T-helper 1 cell treated with Interleukin-12 subunit alpha and Interleukin-12 subunit beta and Interleukin-4 antibody, amounts not matched to agents 30 μg/mL and 1 μg/mL, for 36 hours (primary cell): ENCODE data around the gene GNA12.

Experiments
- H3K27ac Mint-ChIP-seq: one replicate; pipeline ENCODE4 v1.8.0; 2021; ENCODE audit warnings: mild to moderate bottlenecking, mixed read lengths
- H3K27me3 Mint-ChIP-seq: one replicate; pipeline ENCODE4 v1.8.0; 2021; ENCODE audit warnings: low read depth, mixed read lengths
- H3K36me3 Mint-ChIP-seq: one replicate; pipeline ENCODE4 v1.8.0; 2021; ENCODE audit warnings: low read depth, mixed read lengths
- H3K4me1 Mint-ChIP-seq: one replicate; pipeline ENCODE4 v1.8.0; 2021; ENCODE audit warnings: low read depth, mixed read lengths
- H3K4me3 Mint-ChIP-seq: one replicate; pipeline ENCODE4 v1.8.0; 2021; ENCODE audit warnings: mild to moderate bottlenecking, moderate library complexity, mixed read lengths
- H3K9me3 Mint-ChIP-seq: one replicate; pipeline ENCODE4 v1.8.0; 2021; ENCODE audit warnings: mixed read lengths

Gene GNA12

GRCh38 chr7:2761801-2762497, 82.2 kb downstream of the GNA12 start:
- no peak overlapping the region for H3K27ac Mint-ChIP-seq
- no peak overlapping the region for H3K4me3 Mint-ChIP-seq
- no peaks in the 10 kb centered on the region for H3K27me3 Mint-ChIP-seq
- H3K4me1 Mint-ChIP-seq = peaks cover 38% of the 10 kb centered on the region
- no peaks in the 10 kb centered on the region for H3K9me3 Mint-ChIP-seq
- peaks cover 2% of the 10 kb centered on the region for H3K36me3 Mint-ChIP-seq

GRCh38 chr7:2761131-2761624, 82.9 kb downstream of the GNA12 start:
- no peak overlapping the region for H3K27ac Mint-ChIP-seq
- H3K4me1 Mint-ChIP-seq = peaks cover 42% of the 10 kb centered on the region
- no peak overlapping the region for H3K4me3 Mint-ChIP-seq
- no peaks in the 10 kb centered on the region for H3K9me3 Mint-ChIP-seq
- H3K36me3 Mint-ChIP-seq = peaks cover 6% of the 10 kb centered on the region
- H3K27me3 Mint-ChIP-seq = no peaks in the 10 kb centered on the region

GRCh38 chr7:2760098-2760889, 83.8 kb downstream of the GNA12 start:
- Mint-ChIP-seq H3K27me3 (no peaks in the 10 kb centered on the region), H3K9me3 (peaks cover 5% of the 10 kb centered on the region), H3K4me3 (peak overlapping the region; percentile 36), H3K36me3 (peaks cover 12% of the 10 kb centered on the region), H3K27ac (peak overlapping the region; percentile 65), H3K4me1 (peaks cover 42% of the 10 kb centered on the region)

- Mint-ChIP-seq H3K27ac (peak overlapping the region; percentile 45), H3K4me1 (peaks cover 42% of the 10 kb centered on the region), H3K27me3 (no peaks in the 10 kb centered on the region), H3K9me3 (peaks cover 9% of the 10 kb centered on the region), H3K36me3 (peaks cover 17% of the 10 kb centered on the region), H3K4me3 (no peak overlapping the region)
These were observed 84.4 kb downstream of the GNA12 start for GRCh38 chr7:2759736-2760097.

- Mint-ChIP-seq H3K36me3 (peaks cover 17% of the 10 kb centered on the region), H3K9me3 (peaks cover 9% of the 10 kb centered on the region), H3K4me3 (peak overlapping the region; percentile 73), H3K27me3 (no peaks in the 10 kb centered on the region), H3K27ac (peak overlapping the region; percentile 93), H3K4me1 (peaks cover 42% of the 10 kb centered on the region)
These were observed 85.2 kb downstream of the GNA12 start for GRCh38 chr7:2758673-2759616.

GRCh38 chr7:2757904-2758672, 86.0 kb downstream of the GNA12 start:
- Mint-ChIP-seq H3K4me3 (peak overlapping the region; percentile 73), H3K9me3 (peaks cover 9% of the 10 kb centered on the region), H3K27me3 (no peaks in the 10 kb centered on the region), H3K36me3 (peaks cover 19% of the 10 kb centered on the region), H3K27ac (peak overlapping the region; percentile 93), H3K4me1 (peaks cover 44% of the 10 kb centered on the region)

GRCh38 chr7:2757361-2757903, 86.7 kb downstream of the GNA12 start:
- Mint-ChIP-seq H3K4me3 (peak overlapping the region; percentile 73), H3K4me1 (peaks cover 46% of the 10 kb centered on the region), H3K9me3 (peaks cover 9% of the 10 kb centered on the region), H3K36me3 (peaks cover 19% of the 10 kb centered on the region), H3K27me3 (no peaks in the 10 kb centered on the region), H3K27ac (peak overlapping the region; percentile 93)

- no peak overlapping the region for H3K27ac Mint-ChIP-seq
- peaks cover 9% of the 10 kb centered on the region for H3K9me3 Mint-ChIP-seq
- no peaks in the 10 kb centered on the region for H3K27me3 Mint-ChIP-seq
- peaks cover 40% of the 10 kb centered on the region for H3K4me1 Mint-ChIP-seq
- H3K36me3 Mint-ChIP-seq = peaks cover 21% of the 10 kb centered on the region
- H3K4me3 Mint-ChIP-seq = no peak overlapping the region
These were observed 88.6 kb downstream of the GNA12 start for GRCh38 chr7:2755531-2755930.

GRCh38 chr7:2754912-2755311, 89.2 kb downstream of the GNA12 start:
- Mint-ChIP-seq H3K36me3 (peaks cover 22% of the 10 kb centered on the region), H3K4me1 (peaks cover 35% of the 10 kb centered on the region), H3K9me3 (peaks cover 9% of the 10 kb centered on the region), H3K4me3 (no peak overlapping the region), H3K27me3 (no peaks in the 10 kb centered on the region), H3K27ac (no peak overlapping the region)

GRCh38 chr7:2754086-2754485, 90.0 kb downstream of the GNA12 start:
- peaks cover 9% of the 10 kb centered on the region for H3K9me3 Mint-ChIP-seq
- peaks cover 26% of the 10 kb centered on the region for H3K36me3 Mint-ChIP-seq
- peaks cover 29% of the 10 kb centered on the region for H3K4me1 Mint-ChIP-seq
- H3K4me3 Mint-ChIP-seq = no peak overlapping the region
- no peak overlapping the region for H3K27ac Mint-ChIP-seq
- H3K27me3 Mint-ChIP-seq = no peaks in the 10 kb centered on the region

- Mint-ChIP-seq H3K36me3 (peaks cover 24% of the 10 kb centered on the region), H3K27me3 (no peaks in the 10 kb centered on the region), H3K4me3 (no peak overlapping the region), H3K27ac (no peak overlapping the region), H3K4me1 (peaks cover 21% of the 10 kb centered on the region), H3K9me3 (peaks cover 9% of the 10 kb centered on the region)
These were observed 91.0 kb downstream of the GNA12 start for GRCh38 chr7:2753148-2753547.

GRCh38 chr7:2751086-2751485, 93.0 kb downstream of the GNA12 start:
- Mint-ChIP-seq H3K27me3 (no peaks in the 10 kb centered on the region), H3K9me3 (peaks cover 9% of the 10 kb centered on the region)

GRCh38 chr7:2750004-2750407, 94.1 kb downstream of the GNA12 start:
- no peak overlapping the region for H3K27ac Mint-ChIP-seq
- H3K9me3 Mint-ChIP-seq = peaks cover 2% of the 10 kb centered on the region
- peaks cover 6% of the 10 kb centered on the region for H3K4me1 Mint-ChIP-seq
- H3K4me3 Mint-ChIP-seq = no peak overlapping the region
- H3K36me3 Mint-ChIP-seq = peaks cover 11% of the 10 kb centered on the region
- H3K27me3 Mint-ChIP-seq = no peaks in the 10 kb centered on the region

More at GRCh38 chr7:2751086-2751485, 93.0 kb downstream of the GNA12 start:
- no peak overlapping the region for H3K27ac Mint-ChIP-seq
- H3K36me3 Mint-ChIP-seq = peaks cover 21% of the 10 kb centered on the region
- H3K4me1 Mint-ChIP-seq = peaks cover 4% of the 10 kb centered on the region
- H3K4me3 Mint-ChIP-seq = no peak overlapping the region
